Pulmonary artery endothelial cell (primary cell): ENCODE results near the gene DOCK4. TPM values are rescaled to one million over a fixed set of nuclear protein-coding genes. Genes with fewer than 3 reads are reported as not detected.

ENCODE experiments used
- DNase-seq: peaks from one replicate; pipeline ENCODE4 v3.0.0-alpha.2; 2011; ENCODE audit warnings: low read depth, low spot score
- total RNA-seq: library from RNA; depleted of rRNA; stranded (reverse); fragments of >200 nt; gene quantifications from 2 replicates; pipeline ENCODE4 v1.2.3, GENCODE V29; 2014

Gene DOCK4
- total RNA-seq, 1 donor from 2014 or later, result 198 TPM

GRCh38 chr7:112013274-112013673 is 192.9 kb downstream of the DOCK4 start:
- DNase-seq, result no peak

GRCh38 chr7:112012242-112012641 is 194.0 kb downstream of the DOCK4 start:
- DNase-seq, result no peak

DNA sequence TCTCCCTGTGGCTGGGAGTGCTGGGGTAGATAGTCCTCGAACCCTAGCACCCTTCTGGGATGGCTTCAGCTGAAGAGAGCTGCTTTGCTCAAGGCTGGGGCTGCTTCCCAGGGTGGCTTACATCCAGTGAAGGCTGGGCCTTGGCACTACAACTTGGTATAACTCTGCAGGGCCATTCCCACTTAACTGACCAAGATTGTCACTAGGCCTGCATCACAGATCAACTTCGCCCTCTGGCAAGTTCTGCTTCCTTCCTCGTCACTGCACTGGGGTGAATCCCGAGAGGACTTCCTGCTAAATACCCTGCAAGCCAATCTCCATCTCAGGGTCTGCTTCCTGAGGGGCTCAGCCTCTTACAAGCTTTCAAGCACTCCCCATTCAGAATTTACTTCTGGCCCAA is 195.2 kb downstream of the DOCK4 start:
- no peak for DNase-seq

DNA sequence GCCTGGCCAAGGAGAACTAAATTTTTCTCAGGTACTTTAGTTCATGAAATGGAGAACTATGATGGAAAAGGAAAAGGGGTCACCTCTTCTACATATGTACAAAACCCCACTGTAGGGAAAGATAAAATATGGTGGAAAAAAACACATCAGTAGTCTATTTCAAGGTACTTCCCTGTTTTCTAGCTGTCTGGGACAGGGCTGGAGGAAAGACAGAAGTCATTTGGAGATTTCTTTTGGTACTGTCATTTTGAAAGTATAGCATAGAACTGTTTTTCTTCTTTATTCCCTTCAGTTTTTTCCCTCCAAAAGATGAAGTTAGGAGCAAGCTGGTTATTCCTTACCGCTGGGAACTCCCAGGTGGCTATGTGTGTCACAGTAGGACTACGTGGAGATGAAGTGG is 196.1 kb downstream of the DOCK4 start:
- no peak for DNase-seq

- DNase-seq, result no peak
These were observed 197.1 kb downstream of the DOCK4 start for GRCh38 chr7:112009081-112009480.

GRCh38 chr7:112007185-112007584 is 199.0 kb downstream of the DOCK4 start:
- no peak for DNase-seq

GRCh38 chr7:112006071-112006470 is 200.1 kb downstream of the DOCK4 start:
- DNase-seq, result no peak

DNA sequence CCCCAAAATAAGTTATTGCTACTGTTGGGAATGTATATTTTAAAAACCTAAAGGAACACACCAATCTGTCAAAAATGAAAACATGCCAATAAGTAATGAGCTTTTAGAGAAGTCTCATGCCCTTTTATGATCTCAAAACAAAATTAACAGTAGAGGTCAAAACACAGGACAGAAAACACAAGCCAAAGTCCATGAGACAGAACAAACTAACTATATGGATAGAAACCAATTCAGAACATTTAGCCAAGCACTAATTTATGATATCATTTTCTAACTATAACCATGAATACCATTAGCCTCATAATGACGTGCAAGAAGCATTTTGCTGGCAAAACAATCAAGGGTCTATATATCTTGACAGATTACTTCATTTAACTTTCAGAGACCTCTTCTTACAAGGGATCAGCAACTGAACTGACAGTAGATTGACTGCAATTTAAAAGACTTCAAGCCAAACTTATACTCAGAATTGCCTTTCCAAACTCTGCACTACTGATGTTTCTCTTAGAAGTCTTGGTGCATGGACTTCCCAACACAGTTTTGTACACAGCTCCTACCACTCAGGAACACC is 200.9 kb downstream of the DOCK4 start:
- no peak for DNase-seq

GRCh38 chr7:112001091-112001826 is 204.9 kb downstream of the DOCK4 start:
- DNase-seq, result no peak

- no peak for DNase-seq
These were observed 207.9 kb downstream of the DOCK4 start for GRCh38 chr7:111998326-111998725.

DNA sequence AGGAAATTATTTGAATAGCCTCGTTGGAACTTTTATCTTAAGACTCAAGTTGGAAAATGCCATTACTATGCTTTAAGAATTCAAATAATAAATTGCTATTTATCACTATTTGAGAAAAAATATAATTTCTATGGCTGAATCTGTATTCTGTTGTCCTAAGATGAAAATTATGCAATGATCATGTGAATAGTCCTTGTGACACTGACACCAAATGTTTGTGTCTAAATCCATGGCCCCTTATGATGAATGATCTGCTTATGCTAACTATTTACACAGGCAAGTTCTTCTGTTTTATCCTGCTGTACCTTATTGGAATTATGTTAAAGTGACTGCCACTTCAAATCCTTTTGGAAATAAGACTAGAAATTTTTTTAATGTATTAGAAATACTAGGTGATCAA is 208.7 kb downstream of the DOCK4 start:
- DNase-seq, result no peak

DNA sequence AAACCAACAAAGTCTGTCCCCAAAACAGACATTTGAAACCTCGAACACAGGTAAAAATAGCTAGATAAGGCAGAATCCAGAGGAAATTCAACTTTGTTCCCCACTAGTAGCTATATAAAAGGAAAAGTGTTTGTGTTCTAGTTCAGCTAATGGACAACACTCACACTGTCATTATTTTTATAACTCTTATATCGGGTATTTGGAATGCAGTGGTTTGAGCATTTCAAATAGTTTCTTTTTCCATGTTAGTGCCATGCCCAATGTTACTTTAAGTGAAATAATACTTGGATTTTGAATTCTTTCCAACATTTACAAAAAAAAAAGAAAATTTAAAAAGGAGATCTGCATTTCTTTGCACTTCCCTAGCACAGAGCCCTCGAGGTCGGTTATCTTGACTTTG is 213.6 kb downstream of the DOCK4 start:
- DNase-seq, result no peak

GRCh38 chr7:111990643-111991042 is 215.6 kb downstream of the DOCK4 start:
- DNase-seq, result no peak

DNA sequence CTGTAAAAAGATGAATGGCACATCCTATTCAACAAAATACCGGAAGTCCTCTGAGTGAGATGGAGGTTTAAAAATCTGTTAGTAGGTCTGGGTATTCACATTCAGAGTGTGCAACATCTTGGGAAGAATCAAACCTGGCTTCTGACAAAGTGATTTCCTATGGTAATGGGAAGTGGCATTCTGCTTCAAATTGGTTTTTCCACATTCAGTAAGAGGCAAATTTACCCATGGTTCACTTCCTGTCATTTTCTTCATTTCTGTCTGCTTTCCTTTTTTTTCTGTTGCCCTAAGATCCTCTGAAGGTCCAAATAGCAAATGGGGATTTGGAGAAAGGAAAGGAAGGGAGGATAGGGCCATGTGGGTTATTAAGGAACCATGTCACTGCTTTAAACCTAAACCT is 218.3 kb downstream of the DOCK4 start:
- DNase-seq, result no peak

DNA sequence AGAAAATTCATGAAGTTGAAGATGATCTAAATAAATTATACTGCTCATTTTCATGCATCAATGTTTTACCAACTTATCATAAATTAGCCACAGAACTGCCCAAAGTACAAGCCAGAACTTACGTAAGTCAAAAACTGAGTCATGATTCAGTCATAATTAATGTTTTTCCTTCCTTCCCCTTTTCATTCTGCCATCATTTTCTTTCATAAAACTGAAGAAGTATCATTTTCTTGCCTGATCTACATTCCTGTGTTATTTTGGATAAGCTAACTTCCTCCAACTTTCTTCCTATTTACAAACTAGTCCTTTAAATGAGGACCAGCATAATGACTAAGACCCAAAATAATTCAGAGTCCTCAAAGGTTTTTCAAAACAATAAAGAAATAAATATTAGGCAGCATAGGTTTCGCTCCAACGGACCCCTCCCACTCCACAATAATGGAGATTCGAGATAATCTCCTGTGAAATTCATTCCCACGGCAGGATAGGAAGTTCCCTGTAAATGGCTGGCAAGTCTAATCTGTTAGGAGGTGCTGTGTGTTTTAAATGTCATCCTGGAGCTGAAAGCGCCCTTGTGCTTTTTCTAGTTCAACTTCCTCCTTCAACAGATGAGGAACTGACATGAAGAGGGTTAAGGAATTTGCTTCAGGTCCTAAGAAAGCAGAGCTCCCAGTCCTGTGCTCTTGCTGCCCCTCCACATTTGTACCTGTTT is 218.9 kb downstream of the DOCK4 start:
- DNase-seq, result no peak

DNA sequence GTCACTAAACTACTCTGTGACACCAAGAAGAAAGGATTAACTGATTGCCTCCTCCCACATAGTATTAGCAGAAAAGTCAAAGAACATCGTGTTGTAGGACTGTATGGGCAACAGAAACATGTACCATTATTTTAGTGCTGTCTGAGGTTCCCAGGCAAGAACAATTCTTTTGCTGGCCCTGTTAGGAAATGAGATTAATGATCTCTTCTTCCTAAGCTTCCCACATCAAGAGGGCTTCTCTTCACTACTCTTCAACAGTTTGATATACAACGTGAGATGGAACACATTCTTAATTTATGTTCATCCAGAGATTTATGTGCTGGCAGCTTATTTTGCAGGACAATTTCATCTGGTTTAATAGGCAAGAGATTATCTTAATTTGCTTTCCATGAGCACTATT is 219.6 kb downstream of the DOCK4 start:
- no peak for DNase-seq

GRCh38 chr7:111985798-111986197 is 220.4 kb downstream of the DOCK4 start:
- no peak for DNase-seq

- no peak for DNase-seq
These were observed 223.4 kb downstream of the DOCK4 start for GRCh38 chr7:111982804-111983203.

DNA sequence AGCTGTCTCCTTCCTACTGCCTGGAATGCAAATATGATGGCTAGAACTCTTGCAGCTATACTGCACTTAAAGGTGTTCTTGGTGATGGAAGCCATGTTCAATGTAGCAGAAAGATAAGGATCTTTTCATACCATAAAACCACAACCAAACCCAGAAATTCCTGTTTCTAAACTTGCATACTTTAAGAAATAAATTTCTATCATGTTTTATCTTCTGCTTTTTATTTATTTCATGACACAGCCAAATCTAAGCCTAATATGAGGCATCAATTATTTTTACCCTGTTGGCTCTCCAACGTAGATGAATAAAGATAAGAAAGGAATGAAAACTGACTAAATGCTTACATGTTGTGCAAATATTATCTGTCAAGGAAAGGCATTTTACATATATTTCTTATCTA is 224.1 kb downstream of the DOCK4 start:
- DNase-seq, result no peak

DNA sequence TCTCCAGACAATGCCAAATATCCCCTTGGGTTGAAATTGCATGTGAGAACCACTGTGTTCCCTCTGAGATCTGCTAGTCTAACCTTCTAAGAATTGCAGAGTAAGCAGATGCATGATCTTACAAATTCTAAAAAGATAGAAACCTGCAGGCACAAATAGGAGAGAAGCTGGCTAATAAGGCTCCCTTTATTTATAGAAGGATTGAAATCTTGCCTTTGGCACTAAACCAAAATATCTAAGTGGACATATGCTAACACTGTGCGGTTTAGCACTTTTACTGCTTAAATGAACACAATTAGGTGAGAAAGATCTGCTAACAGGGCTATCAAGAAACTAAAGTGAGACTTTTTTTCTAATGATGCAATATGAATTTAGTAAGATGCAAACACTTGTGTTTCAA is 225.5 kb downstream of the DOCK4 start:
- DNase-seq, result no peak

DNA sequence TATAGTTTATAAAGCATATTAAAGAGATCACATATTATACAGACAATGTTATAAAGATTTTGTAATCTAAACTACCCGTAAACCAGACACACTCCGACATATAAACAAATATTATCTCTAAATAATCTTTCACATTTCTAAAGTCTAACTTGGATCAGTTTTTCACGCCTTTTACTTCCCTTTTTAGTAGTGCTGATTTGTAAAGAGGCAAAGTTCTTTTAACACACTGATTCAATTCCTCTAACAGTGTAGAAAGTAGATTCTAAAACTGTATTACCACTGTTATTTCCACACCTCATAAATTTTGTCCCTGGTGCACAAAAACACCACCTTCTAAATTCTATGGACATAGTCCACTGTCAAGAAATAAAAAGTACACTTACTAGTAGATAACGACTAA is 230.9 kb downstream of the DOCK4 start:
- no peak for DNase-seq

GRCh38 chr7:111960984-111961383 is 245.2 kb downstream of the DOCK4 start:
- no peak for DNase-seq

GRCh38 chr7:111958896-111959295 is 247.3 kb downstream of the DOCK4 start:
- peak; percentile 44 for DNase-seq
